SK-N-SH (cell line): ENCODE measurements around the gene DDX54. TPM values are rescaled to one million over a fixed set of nuclear protein-coding genes. Genes with fewer than 3 reads are reported as not detected.

Experiments used
- CTCF ChIA-PET: fragments of 300-600, 350-600 bp; formaldehyde crosslinking; extraction: SDS; loops from one replicate; lab custom pipeline; 2021; lab: Yijun Ruan, JAX
- POLR2A ChIA-PET: fragments of 350-600 bp; sonication (Branson Sonifier 250); formaldehyde crosslinking; extraction: SDS; loops from one replicate; lab custom pipeline; 2020; ENCODE audit warnings: antibody characterized with exemption, inconsistent platforms; lab: Yijun Ruan, JAX
- DNase-seq: peaks from one replicate; pipeline ENCODE4 v3.0.0; 2012
- H2AFZ ChIP-seq: fragments of 200-600 bp; sonication (generic); 2 replicates; pipeline ENCODE4 v1.8.1; 2016; ENCODE audit warnings: antibody characterized with exemption, mild to moderate bottlenecking, low read depth
- H3F3A ChIP-seq: fragments of 200-600 bp; sonication (generic); replicated peaks from 2 replicates; pipeline ENCODE3; 2016; ENCODE audit warnings: antibody characterized with exemption, mild to moderate bottlenecking; ENCODE audit not compliant: insufficient read depth
- H3K27ac ChIP-seq, 2 experiments: fragments of 200-500 bp in 1 of 2; fragments of 200-600 bp in 1 of 2; sonication (Bioruptor generic) in 1 of 2; sonication (generic), shearing (Covaris generic) in 1 of 2; 2 replicates each; pipeline versions ENCODE4 v1.5.1 to v1.6.1; 2014 to 2016; ENCODE audit warnings: low read depth in 2 of 2, inconsistent platforms in 1 of 2, low read length in 1 of 2, mild to moderate bottlenecking in 1 of 2, mixed read lengths in 1 of 2
- H3K27me3 ChIP-seq: fragments of 200-600 bp; sonication (generic), shearing (Covaris generic); 2 replicates; pipeline ENCODE4 v1.6.1; 2016; ENCODE audit warnings: mixed run types; ENCODE audit not compliant: insufficient read depth
- H3K36me3 ChIP-seq, 2 experiments: fragments of 200-500 bp in 1 of 2; fragments of 200-600 bp in 1 of 2; sonication (Bioruptor generic) in 1 of 2; sonication (generic) in 1 of 2; replicated peaks in 1 of 2; 2 replicates each; pipeline versions ENCODE3 to v1.5.1; 2014 to 2016; ENCODE audit warnings: low read length in 1 of 2, mild to moderate bottlenecking in 1 of 2; ENCODE audit not compliant: insufficient read depth in 2 of 2, control insufficient read depth in 1 of 2
- H3K4me1 ChIP-seq, 2 experiments: fragments of 200-500 bp in 1 of 2; fragments of 200-600 bp in 1 of 2; sonication (Bioruptor generic) in 1 of 2; sonication (generic), shearing (Covaris generic) in 1 of 2; 2 replicates each; pipeline versions ENCODE4 v1.5.1 to v1.6.1; 2014 to 2016; ENCODE audit warnings: low read depth in 1 of 2, low read length in 1 of 2, mixed run types in 1 of 2; ENCODE audit not compliant: insufficient read depth in 2 of 2, control insufficient read depth in 1 of 2
- H3K4me2 ChIP-seq: fragments of 200-600 bp; sonication (generic), shearing (Covaris generic); 2 replicates; pipeline ENCODE4 v1.6.1; 2017; ENCODE audit warnings: mixed run types
- H3K4me3 ChIP-seq, 2 experiments: fragments of 200-500 bp in 1 of 2; fragments of 200-600 bp in 1 of 2; sonication (Bioruptor generic) in 1 of 2; sonication (generic), shearing (Covaris generic) in 1 of 2; 2 replicates each; pipeline versions ENCODE4 v1.5.1 to v1.8.1; 2014 to 2016; ENCODE audit warnings: low read depth in 2 of 2, inconsistent platforms in 1 of 2, low read length in 1 of 2, mild to moderate bottlenecking in 1 of 2, mixed read lengths in 1 of 2, moderate library complexity in 1 of 2
- H3K79me2 ChIP-seq: fragments of 200-600 bp; sonication (generic); 2 replicates; pipeline ENCODE4 v1.8.1; 2017; ENCODE audit warnings: mild to moderate bottlenecking; ENCODE audit not compliant: insufficient read depth
- H3K9ac ChIP-seq: fragments of 200-600 bp; sonication (generic); 2 replicates; pipeline ENCODE4 v1.6.1; 2017; ENCODE audit warnings: mixed run types
- H3K9me2 ChIP-seq: fragments of 200-600 bp; sonication (generic); 2 replicates; pipeline ENCODE4 v1.6.1; 2017; ENCODE audit warnings: mixed run types
- H3K9me3 ChIP-seq: fragments of 200-600 bp; sonication (generic); 2 replicates; pipeline ENCODE4 v1.6.1; 2017; ENCODE audit warnings: mixed run types, mild to moderate bottlenecking, moderate library complexity
- H4K20me1 ChIP-seq: fragments of 200-600 bp; sonication (generic); 2 replicates; pipeline ENCODE4 v1.6.1; 2017; ENCODE audit warnings: mild to moderate bottlenecking, mixed run types; ENCODE audit not compliant: insufficient read depth
- CHD2 ChIP-seq: fragments of 150-350 bp; IDR thresholded peaks from 2 replicates; pipeline ENCODE4 v1.6.1; 2018; ENCODE audit warnings: low read length; ENCODE audit not compliant: partially characterized antibody
- CTCF ChIP-seq: fragments of 200-600 bp; sonication (generic); IDR thresholded peaks from 2 replicates; pipeline ENCODE4 v1.6.1; 2017; ENCODE audit warnings: antibody characterized with exemption, mild to moderate bottlenecking, moderate library complexity
- EZH2phosphoT487 ChIP-seq: fragments of 200-600 bp; sonication (generic); IDR thresholded peaks from 2 replicates; pipeline ENCODE4 v1.6.1; 2017; ENCODE audit warnings: low read depth, mixed run types, mild to moderate bottlenecking, antibody characterized with exemption, moderate library complexity, borderline replicate concordance
- FOSL2 ChIP-seq: IDR thresholded peaks from 2 replicates; pipeline ENCODE4 v1.4.0; 2012; ENCODE audit warnings: low read depth, mild to moderate bottlenecking, moderate library complexity, borderline replicate concordance
- GABPA ChIP-seq: IDR thresholded peaks from 2 replicates; pipeline ENCODE4 v1.4.0; 2012; ENCODE audit warnings: low read depth, mild to moderate bottlenecking
- JUND ChIP-seq: IDR thresholded peaks from 2 replicates; pipeline ENCODE4 v1.4.0; 2012
- NFIC ChIP-seq: IDR thresholded peaks from 2 replicates; pipeline ENCODE4 v1.4.0; 2012; ENCODE audit warnings: borderline replicate concordance
- NRF1 ChIP-seq: IDR thresholded peaks from 2 replicates; pipeline ENCODE4 v1.6.1; 2012; ENCODE audit warnings: low read depth, mild to moderate bottlenecking, low read length
- RCOR1 ChIP-seq: fragments of 150-350 bp; IDR thresholded peaks from 2 replicates; pipeline ENCODE4 v1.6.1; 2017; ENCODE audit warnings: antibody characterized with exemption, low read length
- REST ChIP-seq: IDR thresholded peaks from 2 replicates; pipeline ENCODE4 v1.6.1; 2012; ENCODE audit warnings: mild to moderate bottlenecking, low read depth, low read length, moderate library complexity
- SIN3A ChIP-seq: IDR thresholded peaks from 2 replicates; pipeline ENCODE4 v1.6.1; 2012; ENCODE audit warnings: low read depth, mild to moderate bottlenecking, low read length, moderate library complexity, borderline replicate concordance
- TCF12 ChIP-seq: IDR thresholded peaks from 2 replicates; pipeline ENCODE4 v1.4.0; 2012
- YY1 ChIP-seq: IDR thresholded peaks from 2 replicates; pipeline ENCODE4 v1.4.0; 2012; ENCODE audit warnings: low read depth, mild to moderate bottlenecking
- WGBS: methylation state at CpG from one replicate; pipeline ENCODE4 v1.1.6; 2017; ENCODE audit warnings: low lambda C conversion rate; 5-methylcytosine and 5-hydroxymethylcytosine counted together
- polyA plus RNA-seq, 3 experiments: library from polyadenylated mRNA; depleted of rRNA; stranded (reverse); fragments of >200 nt; gene quantifications; 2 replicates each; pipeline ENCODE4 v1.2.3, GENCODE V29; 2012

The DDX54 gene
- polyA plus RNA-seq, 1 of the 3 experiments (the other 2 are of a cell fraction) = 69.9 TPM

GRCh38 chr12:113162102-113163029 is 22.9 kb downstream of the DDX54 start:
- H3K9me3 ChIP-seq = no peaks in the 10 kb centered on the region
- WGBS = 81% methylated on average over 15 of the region's 25 CpGs
- CTCF ChIA-PET = interaction anchor here (0.8 to 5.6 kb wide), 6 partner anchors 9 to 170 kb away, joined by 3 to 39 read pairs (median 6); no protein-coding TSS in a partner anchor
- H3F3A ChIP-seq = no peaks in the 10 kb centered on the region
- peaks cover 7 to 23% of the 10 kb centered on the region in 2 experiments; a peak in 2 of 4 replicates for H3K4me1 ChIP-seq
- H3K9me2 ChIP-seq = no peaks in the 10 kb centered on the region
- H3K27me3 ChIP-seq = no peaks in the 10 kb centered on the region
- DNase-seq = peak; percentile 79
- H3K27ac ChIP-seq = peak overlapping the region in 1 of 2 experiments; percentile 76; a peak in 2 of 4 replicates
- H3K79me2 ChIP-seq = no peaks in the 10 kb centered on the region
- peaks cover 8% of the 10 kb centered on the region; the same call in 1 of the 2 replicates for H4K20me1 ChIP-seq
- H3K36me3 ChIP-seq = peaks cover 13 to 55% of the 10 kb centered on the region in 2 experiments
- POLR2A ChIA-PET = interaction anchor here (0.9 to 1.6 kb wide), 5 partner anchors 8 to 23 kb away, joined by 3 to 4 read pairs (median 3); partner anchors contain the start of genes CFAP73, DDX54 and RITA1
- H3K4me3 ChIP-seq = no peak overlapping the region; a peak in 1 of 4 replicates
- H3K9ac ChIP-seq = no peak overlapping the region
- no peak overlapping the region for H3K4me2 ChIP-seq
- TF ChIP-seq RCOR1 (no peak), JUND (peak; percentile 24; the same call in 1 of the 2 replicates), NFIC (peak; percentile 57), FOSL2 (peak; percentile 32; the same call in 1 of the 2 replicates), YY1 (no peak), REST (peak; percentile 47; the same call in 1 of the 2 replicates), TCF12 (peak; percentile 65)
- H2AFZ ChIP-seq = no peak overlapping the region

- POLR2A ChIA-PET = interaction anchor here (0.9 to 1.6 kb wide), 4 partner anchors 9 to 24 kb away, joined by 3 to 4 read pairs (median 4); partner anchors contain the start of genes CFAP73, DDX54 and RITA1
- H3K27ac ChIP-seq = peak overlapping the region in 1 of 2 experiments; percentile 76; a peak in 2 of 4 replicates
- no peaks in the 10 kb centered on the region for H3K9me2 ChIP-seq
Observed at GRCh38 chr12:113161415-113162016, 23.8 kb downstream of the DDX54 start.

More at GRCh38 chr12:113161415-113162016, 23.8 kb downstream of the DDX54 start:
- H3K9me3 ChIP-seq = no peaks in the 10 kb centered on the region
- H3K79me2 ChIP-seq = no peaks in the 10 kb centered on the region
- no peak overlapping the region for H3K9ac ChIP-seq
- no peak overlapping the region for H3K4me2 ChIP-seq
- H3F3A ChIP-seq = peaks cover 5% of the 10 kb centered on the region
- H3K36me3 ChIP-seq = peaks cover 13 to 55% of the 10 kb centered on the region in 2 experiments
- peak; percentile 95 for DNase-seq
- CTCF ChIA-PET = interaction anchor here (0.8 to 5.6 kb wide), 8 partner anchors 9 to 113 kb away, joined by 3 to 39 read pairs (median 3); partner anchors contain the start of gene DTX1
- no peak overlapping the region; a peak in 1 of 4 replicates for H3K4me3 ChIP-seq
- H3K27me3 ChIP-seq = no peaks in the 10 kb centered on the region
- no peak overlapping the region for H2AFZ ChIP-seq
- 47% methylated on average over 25 of the region's 26 CpGs for WGBS
- peaks cover 7 to 23% of the 10 kb centered on the region in 2 experiments; a peak in 2 of 4 replicates for H3K4me1 ChIP-seq
- peaks cover 8% of the 10 kb centered on the region; the same call in 1 of the 2 replicates for H4K20me1 ChIP-seq
- TF ChIP-seq CTCF (no peak), NRF1 (no peak), EZH2phosphoT487 (no peak), TCF12 (no peak), GABPA (no peak), CHD2 (no peak), SIN3A (no peak), FOSL2 (no peak)
